GM18507 (cell line): ENCODE measurements around the gene WDR73.
"Not testable (repeated sequence)": the region's sequence is repeated elsewhere in the genome, so short reads cannot be mapped to it uniquely, and the experiment has no call there.

ENCODE experiments used
- DNase-seq: peaks from one replicate; pipeline ENCODE4 v3.0.0; 2011; ENCODE audit warnings: low read depth; ENCODE audit not compliant: insufficient read length; ENCODE audit errors: extremely low spot score
- FAIRE-seq: peaks from 2 replicates; lab custom pipeline; 2011; peaks lifted over from hg19 to GRCh38; lab: Jason Lieb, UNC

WDR73 gene

DNA sequence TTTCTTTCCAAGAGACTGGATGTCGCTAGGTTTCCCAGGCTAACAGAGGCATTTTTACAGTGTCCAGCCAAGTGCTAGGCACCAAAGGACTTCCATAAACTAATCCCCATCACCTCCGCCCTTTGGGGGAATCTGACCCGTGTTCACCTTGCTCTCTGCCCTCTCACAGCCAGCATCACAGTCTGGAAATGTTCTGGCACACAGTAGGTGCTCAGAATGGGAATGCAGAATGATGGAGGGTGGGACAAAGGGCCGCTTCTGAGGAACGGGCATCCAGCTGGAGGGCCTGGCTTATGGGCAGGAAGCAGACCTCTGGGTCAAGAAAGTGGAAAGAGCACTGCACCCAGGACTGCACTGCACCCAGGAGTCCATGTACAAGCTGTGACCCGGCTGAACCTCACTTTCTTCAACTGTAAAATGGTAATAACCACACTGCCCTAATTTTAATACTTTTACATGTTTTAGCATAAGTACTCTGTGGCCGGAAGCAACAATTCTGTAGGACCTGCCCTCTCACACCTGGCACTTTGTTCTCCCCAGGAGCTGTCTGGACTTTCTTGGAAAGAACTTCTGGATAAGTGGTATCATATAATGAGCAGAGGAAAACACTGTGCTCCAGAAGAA, 4.8 kb upstream of the WDR73 start:
- no peak for DNase-seq
- FAIRE-seq: no peak

- DNase-seq (peak; percentile 60), FAIRE-seq (peak; percentile 71)
Measured at GRCh38 chr15:84658080-84658787, 4.2 kb upstream of the WDR73 start, which contains the start of gene NMB. TSS of gene NMB (minus strand) at chr15:84658199. CDS start at chr15:84658152, 47 bp downstream.

GRCh38 chr15:84657748-84658079, 3.6 kb upstream of the WDR73 start:
- no peak for DNase-seq
- no peak for FAIRE-seq

GRCh38 chr15:84656972-84657371, 2.9 kb upstream of the WDR73 start:
- FAIRE-seq: no peak
- DNase-seq: no peak

- no peak for DNase-seq
- FAIRE-seq: peak; percentile 39
Measured at GRCh38 chr15:84654689-84655453, 788 bp upstream of the WDR73 start.

GRCh38 chr15:84653584-84653909, 536 bp downstream of the WDR73 start:
- DNase-seq: no peak
- no peak for FAIRE-seq

- FAIRE-seq (no peak), DNase-seq (no peak)
Measured at GRCh38 chr15:84649706-84650105, 4.4 kb downstream of the WDR73 start.

DNA sequence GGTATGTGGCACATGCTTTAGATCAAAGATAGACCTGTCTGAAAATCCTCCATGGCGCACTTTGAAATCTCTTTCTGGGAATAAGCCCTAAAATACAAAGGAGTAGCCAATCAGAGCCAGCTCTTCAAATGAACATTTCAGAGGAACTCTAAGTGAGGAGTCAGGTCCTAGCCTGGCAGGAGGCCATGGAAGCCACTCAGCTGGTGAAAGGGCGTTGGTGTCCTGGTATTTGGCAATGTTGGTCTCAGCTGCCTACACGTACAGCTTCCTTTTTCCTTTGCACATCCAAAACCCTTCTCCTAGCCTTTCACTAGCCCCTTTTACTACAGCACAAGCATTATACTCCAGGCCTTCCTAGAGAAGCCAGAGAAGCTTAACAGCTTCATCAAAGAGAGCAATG, 5.5 kb downstream of the WDR73 start:
- FAIRE-seq (no peak), DNase-seq (no peak)

- no peak for DNase-seq
- FAIRE-seq: no peak
Measured at GRCh38 chr15:84647726-84648125, 6.4 kb downstream of the WDR73 start.

DNA sequence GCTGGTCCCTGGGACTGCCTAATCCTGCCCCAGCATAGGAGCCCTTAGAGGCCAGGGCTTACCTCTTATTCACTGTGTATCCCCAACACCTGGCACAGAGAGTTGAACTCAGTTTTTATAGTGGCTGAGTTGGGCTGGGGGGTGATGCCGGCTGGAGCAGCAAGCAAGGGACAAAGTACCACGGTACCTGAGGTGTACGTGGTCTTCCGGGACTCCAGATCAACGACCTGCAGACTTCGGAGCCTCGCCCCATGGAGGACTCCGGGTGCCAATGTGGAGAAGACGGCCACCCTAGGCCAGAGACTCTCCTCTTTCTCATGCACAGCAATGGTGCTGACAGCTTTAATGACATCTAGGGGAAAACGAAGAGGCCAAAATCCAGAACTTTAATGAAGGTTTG, 8.1 kb downstream of the WDR73 start:
- FAIRE-seq (no peak), DNase-seq (no peak)

DNA sequence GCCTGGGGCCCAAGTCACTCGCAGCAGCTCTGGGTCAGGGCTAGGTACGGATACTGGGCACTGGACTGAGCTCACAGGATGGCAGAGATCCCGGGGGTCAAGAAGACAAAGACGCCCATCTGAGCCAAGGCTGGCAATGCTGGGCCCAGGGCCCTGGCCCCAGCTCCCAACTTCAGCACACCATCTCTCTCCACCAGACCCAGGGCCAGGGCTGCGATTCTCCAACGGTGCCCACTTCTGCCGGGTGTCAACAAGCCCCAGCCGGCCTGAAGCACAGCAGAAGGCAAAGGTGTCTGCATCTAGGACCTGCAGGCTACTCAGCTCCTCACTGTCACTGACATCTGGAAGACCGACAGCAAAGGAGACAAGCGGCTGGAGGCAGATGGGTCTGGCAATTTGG, 8.6 kb downstream of the WDR73 start:
- no peak for DNase-seq

GRCh38 chr15:84643838-84644237, 10.2 kb downstream of the WDR73 start:
- FAIRE-seq (no peak), DNase-seq (no peak)

More for the DNA sequence above, 8.6 kb downstream of the WDR73 start:
- FAIRE-seq: no peak

DNA sequence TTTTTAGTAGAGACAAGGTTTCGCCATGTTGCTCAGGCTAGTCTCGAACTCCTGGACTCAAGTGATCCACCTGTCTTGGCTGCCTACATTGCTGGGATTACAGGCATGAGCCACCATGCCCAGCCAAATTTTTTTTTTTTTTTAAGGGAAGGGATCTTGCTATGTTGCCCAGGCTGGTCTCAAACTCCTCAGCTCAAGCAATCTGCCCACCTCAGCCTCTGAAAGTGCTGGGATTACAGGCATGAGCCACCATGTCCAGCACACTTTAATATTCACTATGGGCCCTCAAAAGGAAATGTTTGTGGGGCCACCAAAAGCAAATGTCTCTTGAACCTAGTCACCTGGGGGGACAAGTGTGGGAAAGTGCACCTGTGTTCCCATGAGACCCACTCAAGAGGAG, 11.4 kb downstream of the WDR73 start:
- DNase-seq, FAIRE-seq: not testable (repeated sequence)

DNA sequence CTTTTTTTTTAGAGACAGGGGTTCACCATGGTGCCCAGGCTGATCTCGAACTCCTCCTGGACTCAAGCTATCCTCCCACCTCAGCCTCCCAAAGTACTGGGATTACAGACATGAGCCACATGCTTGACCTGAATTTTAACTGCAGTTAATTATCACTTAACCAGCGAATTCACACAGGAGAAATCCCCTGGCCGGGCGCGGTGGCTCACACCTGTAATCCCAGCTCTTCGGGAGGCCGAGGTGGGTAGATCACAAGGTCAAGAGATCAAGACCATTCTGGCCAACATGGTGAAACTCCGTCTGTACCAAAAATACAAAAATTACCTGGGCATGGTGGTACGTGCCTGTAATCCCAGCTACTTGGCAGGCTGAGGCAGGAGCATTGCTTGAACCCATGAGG, 12.2 kb downstream of the WDR73 start:
- not testable (repeated sequence) for FAIRE-seq, DNase-seq

GRCh38 chr15:84638103-84638502, 16.0 kb downstream of the WDR73 start:
- DNase-seq (no peak), FAIRE-seq (peak; percentile 31)

- no peak for FAIRE-seq
- no peak for DNase-seq
Measured at GRCh38 chr15:84634228-84634837, 19.8 kb downstream of the WDR73 start.

DNA sequence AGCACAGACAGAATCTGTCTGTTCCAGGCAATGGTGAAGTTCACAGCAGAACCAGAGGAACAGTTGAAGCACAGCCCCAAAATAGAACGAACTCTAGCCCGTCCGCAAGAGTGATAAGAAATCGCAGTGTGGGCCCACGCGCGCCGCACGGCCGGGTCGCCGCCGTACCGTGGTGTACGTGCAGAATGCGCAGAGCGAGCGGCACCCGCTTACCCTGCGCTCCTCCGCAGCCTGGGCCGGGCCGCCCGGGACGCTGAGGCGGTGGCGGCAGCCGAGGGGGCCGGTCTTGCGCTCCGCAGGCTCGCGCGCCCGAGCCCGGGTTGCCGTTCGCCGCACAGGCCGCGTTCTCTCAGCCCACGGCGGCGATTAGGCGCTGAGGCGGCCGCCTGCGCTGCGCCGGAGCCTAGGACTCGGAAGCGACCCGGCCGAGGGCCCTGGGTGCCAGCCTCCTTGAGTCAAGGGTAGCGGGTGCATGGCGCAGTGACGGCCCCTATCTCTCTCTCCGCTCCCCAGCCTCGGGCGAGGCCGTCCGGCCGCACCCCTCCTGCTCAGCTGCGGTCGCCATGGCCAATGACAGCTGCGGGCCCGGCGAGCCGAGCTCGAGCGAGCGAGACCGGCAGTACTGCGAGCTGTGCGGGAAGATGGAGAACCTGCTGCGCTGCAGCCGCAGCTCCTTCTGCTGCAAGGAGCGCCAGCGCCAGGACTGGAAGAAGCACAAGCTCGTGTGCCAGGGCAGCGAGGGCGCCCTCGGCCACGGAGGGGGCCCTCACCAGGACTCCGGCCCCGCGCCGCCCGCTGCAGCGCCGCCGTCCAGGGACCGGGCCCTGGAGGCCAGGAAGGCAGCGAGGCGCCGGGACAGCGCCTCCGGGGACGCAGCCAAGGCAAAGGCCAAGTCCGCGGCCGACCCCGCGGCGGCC, 20.5 kb downstream of the WDR73 start:
- DNase-seq (no peak), FAIRE-seq (peak; percentile 53)

- DNase-seq: no peak
- no peak for FAIRE-seq
Measured at GRCh38 chr15:84631706-84632272, 22.3 kb downstream of the WDR73 start.

- FAIRE-seq: no peak
- no peak for DNase-seq
Measured at GRCh38 chr15:84629033-84629432, 25.1 kb downstream of the WDR73 start.
